PC-9 (cell line): Measurements from ENCODE around the gene EIF4E. TPM values are rescaled to one million over a fixed set of nuclear protein-coding genes. Genes with fewer than 3 reads are reported as not detected.

Experiments used
- BruUV-seq: library from RNA; stranded (reverse); fragments of 400-500 nt; replicated peaks from 2 replicates; lab custom pipeline; 2021; lab: Mats Ljungman, UMichigan
- CTCF ChIA-PET: fragments of 300-600 bp; sonication (Branson Sonifier 250); formaldehyde crosslinking; loops from one replicate; lab custom pipeline; 2022; ENCODE audit warnings: antibody characterized with exemption; lab: Charles Lee
- POLR2A ChIA-PET: fragments of 300-600 bp; sonication (Branson Sonifier 250); formaldehyde crosslinking; loops from one replicate; lab custom pipeline; 2022; ENCODE audit warnings: antibody characterized with exemption; ENCODE audit not compliant: unreplicated experiment; lab: Charles Lee
- DNase-seq, 2 experiments: peaks; one replicate each; pipeline versions ENCODE4 v3.0.0 to v3.0.0-alpha.2; 2015 to 2022; ENCODE audit warnings: mixed read lengths in 1 of 2
- H2AFZ ChIP-seq: fragments of 200-600 bp; sonication (generic); 2 replicates; pipeline ENCODE4 v1.8.1; 2017; ENCODE audit warnings: antibody characterized with exemption
- H3F3A ChIP-seq: fragments of 200-600 bp; sonication (generic); 2 replicates; pipeline ENCODE4 v1.8.1; 2017; ENCODE audit warnings: antibody characterized with exemption, mild to moderate bottlenecking, low read depth; ENCODE audit not compliant: insufficient read depth
- H3K27ac ChIP-seq: fragments of 200-600 bp; sonication (generic); 2 replicates; pipeline ENCODE4 v1.6.1; 2016; ENCODE audit warnings: mixed run types
- H3K27me3 ChIP-seq: fragments of 200-600 bp; sonication (generic); 2 replicates; pipeline ENCODE4 v1.6.1; 2016; ENCODE audit warnings: low read depth, mixed run types; ENCODE audit not compliant: insufficient read depth
- H3K36me3 ChIP-seq: fragments of 200-600 bp; sonication (generic); 2 replicates; pipeline ENCODE4 v1.6.1; 2016; ENCODE audit warnings: low read depth, mixed run types
- H3K4me1 ChIP-seq: fragments of 200-600 bp; sonication (generic); replicated peaks from 2 replicates; pipeline ENCODE4 v1.6.1; 2016; ENCODE audit warnings: mixed run types; ENCODE audit not compliant: insufficient read depth
- H3K4me2 ChIP-seq: fragments of 200-600 bp; sonication (generic); 2 replicates; pipeline ENCODE4 v1.6.1; 2017; ENCODE audit warnings: mixed run types
- H3K4me3 ChIP-seq: fragments of 200-600 bp; sonication (generic); 2 replicates; pipeline ENCODE4 v1.6.1; 2016; ENCODE audit warnings: mixed run types
- H3K79me2 ChIP-seq: fragments of 200-600 bp; sonication (generic); 2 replicates; pipeline ENCODE4 v1.6.1; 2017; ENCODE audit warnings: low read depth, mixed run types
- H3K9me2 ChIP-seq: fragments of 200-600 bp; sonication (generic); 2 replicates; pipeline ENCODE4 v1.8.1; 2017; ENCODE audit warnings: mild to moderate bottlenecking; ENCODE audit not compliant: insufficient read depth
- H3K9me3 ChIP-seq: fragments of 200-600 bp; sonication (generic); 2 replicates; pipeline ENCODE4 v1.8.1; 2016; ENCODE audit warnings: low read depth; ENCODE audit not compliant: insufficient read depth
- H4K20me1 ChIP-seq: fragments of 200-600 bp; sonication (generic); 2 replicates; pipeline ENCODE4 v1.8.1; 2017; ENCODE audit not compliant: insufficient read depth
- CTCF ChIP-seq: fragments of 200-600 bp; sonication (generic); conservative IDR thresholded peaks from 2 replicates; pipeline ENCODE4 v1.6.1; 2017; ENCODE audit warnings: mixed run types, antibody characterized with exemption, mild to moderate bottlenecking, moderate library complexity
- EZH2 ChIP-seq: fragments of 200-600 bp; sonication (generic); IDR thresholded peaks from 2 replicates; pipeline ENCODE4 v1.8.0; 2017; ENCODE audit warnings: antibody characterized with exemption, low read depth
- intact Hi-C: fragments of 100-400 bp; cut with micrococcal nuclease; formaldehyde crosslinking; loops from one replicate; pipeline ENCODE4 v1.10.0; 2022; ENCODE audit not compliant: unreplicated experiment
- total RNA-seq: library from RNA; stranded (reverse); gene quantifications from 2 replicates; pipeline ENCODE4 v1.2.3, GENCODE V29; 2021

Gene EIF4E
- total RNA-seq, 1 experiment from 2014 or later: 59.6 TPM

GRCh38 chr4:98862371-98862770 is 66.6 kb downstream of the EIF4E start:
- TF ChIP-seq EZH2 (no peak), CTCF (no peak)
- Histone ChIP-seq H3F3A (no peaks in the 10 kb centered on the region), H2AFZ (no peak overlapping the region), H3K4me1 (no peaks in the 10 kb centered on the region), H3K79me2 (no peaks in the 10 kb centered on the region), H3K27me3 (no peaks in the 10 kb centered on the region), H3K9me3 (no peaks in the 10 kb centered on the region), H3K9me2 (no peaks in the 10 kb centered on the region), H3K36me3 (no peaks in the 10 kb centered on the region), H3K27ac (no peak overlapping the region), H3K4me2 (no peak overlapping the region), H3K4me3 (no peak overlapping the region), H4K20me1 (no peaks in the 10 kb centered on the region)
- CTCF ChIA-PET: no interaction called here
- no TSS peak for BruUV-seq
- intact Hi-C loops: no loop called here
- POLR2A ChIA-PET: no interaction called here
- DNase-seq: no peak

- BruUV-seq: no TSS peak
- Histone ChIP-seq H3K27ac (no peak overlapping the region), H2AFZ (no peak overlapping the region), H3K4me3 (no peak overlapping the region), H3K4me2 (no peak overlapping the region), H3K27me3 (no peaks in the 10 kb centered on the region), H3K4me1 (no peaks in the 10 kb centered on the region), H3K79me2 (no peaks in the 10 kb centered on the region), H3F3A (no peaks in the 10 kb centered on the region), H3K9me3 (no peaks in the 10 kb centered on the region), H4K20me1 (no peaks in the 10 kb centered on the region), H3K36me3 (no peaks in the 10 kb centered on the region), H3K9me2 (no peaks in the 10 kb centered on the region)
- TF ChIP-seq EZH2 (no peak), CTCF (no peak)
- intact Hi-C loops: no loop called here
- DNase-seq: no peak
- CTCF ChIA-PET: no interaction called here
- POLR2A ChIA-PET: no interaction called here
These were observed 67.6 kb downstream of the EIF4E start for GRCh38 chr4:98861100-98861884.

GRCh38 chr4:98851806-98852205 is 77.1 kb downstream of the EIF4E start:
- CTCF ChIA-PET: no interaction called here
- intact Hi-C loops: no loop called here
- no peaks in the 10 kb centered on the region for H3K9me3 ChIP-seq
- H3K4me3 ChIP-seq: no peak overlapping the region
- 0 out of 2 replicates have a peak, but pooled peaks cover 9% of the 10 kb centered on the region for H3K4me1 ChIP-seq
- H4K20me1 ChIP-seq: no peaks in the 10 kb centered on the region
- no TSS peak for BruUV-seq
- no peak overlapping the region for H3K27ac ChIP-seq
- no peaks in the 10 kb centered on the region for H3K79me2 ChIP-seq
- no peaks in the 10 kb centered on the region for H3K27me3 ChIP-seq
- POLR2A ChIA-PET: no interaction called here
- no peaks in the 10 kb centered on the region for H3K36me3 ChIP-seq
- no peaks in the 10 kb centered on the region for H3F3A ChIP-seq
- H2AFZ ChIP-seq: no peak overlapping the region; the same call in 1 of the 2 replicates
- DNase-seq: no peak
- no peaks in the 10 kb centered on the region for H3K9me2 ChIP-seq
- TF ChIP-seq CTCF: no peak
- no peak overlapping the region for H3K4me2 ChIP-seq
